ENCODE results near the gene RGS1.

Gene RGS1

DNA sequence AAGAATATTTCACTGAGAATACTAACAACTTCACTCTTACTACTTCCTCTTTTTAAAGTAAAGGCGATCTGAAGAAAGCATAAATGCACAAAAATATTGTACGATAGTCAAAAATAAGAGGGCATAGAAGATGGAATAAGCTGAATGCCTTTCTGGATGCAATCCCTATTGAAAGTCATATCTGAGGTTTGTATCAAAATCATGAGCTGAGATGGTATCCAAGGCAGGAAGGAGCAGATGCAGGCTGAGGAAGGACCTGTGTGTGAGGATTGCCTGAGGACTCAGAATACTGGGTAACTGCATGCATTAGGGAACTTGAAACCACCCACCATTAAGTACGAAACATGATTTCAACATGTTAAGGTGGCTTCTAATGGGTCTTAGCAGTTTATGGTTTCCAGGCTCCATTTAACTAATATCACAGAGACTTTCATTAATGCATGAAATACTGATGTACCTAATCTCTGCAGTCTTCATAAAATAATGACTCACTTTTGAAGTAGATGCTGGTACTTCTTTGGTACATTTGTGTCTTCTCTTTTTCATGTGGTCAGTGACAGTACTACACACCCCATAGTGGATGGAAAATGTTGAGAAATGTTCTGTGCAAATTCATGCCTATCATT lies 29.6 kb upstream of the RGS1 start:
- no peak for DNase-seq
- H3K36me3 Mint-ChIP-seq: no peaks in the 10 kb centered on the region
- no peaks in the 10 kb centered on the region for H3K9me3 Mint-ChIP-seq
- H3K4me3 Mint-ChIP-seq: no peak overlapping the region
- peaks cover 54% of the 10 kb centered on the region for H3K4me1 Mint-ChIP-seq
- H3K27ac Mint-ChIP-seq: no peak overlapping the region
- H3K27me3 Mint-ChIP-seq: no peaks in the 10 kb centered on the region
- CTCF ChIA-PET: interaction anchor here (0.8 to 1.9 kb wide), 5 partner anchors 27 to 259 kb away, joined by 3 to 8 read pairs (median 3); no protein-coding TSS in a partner anchor

DNA sequence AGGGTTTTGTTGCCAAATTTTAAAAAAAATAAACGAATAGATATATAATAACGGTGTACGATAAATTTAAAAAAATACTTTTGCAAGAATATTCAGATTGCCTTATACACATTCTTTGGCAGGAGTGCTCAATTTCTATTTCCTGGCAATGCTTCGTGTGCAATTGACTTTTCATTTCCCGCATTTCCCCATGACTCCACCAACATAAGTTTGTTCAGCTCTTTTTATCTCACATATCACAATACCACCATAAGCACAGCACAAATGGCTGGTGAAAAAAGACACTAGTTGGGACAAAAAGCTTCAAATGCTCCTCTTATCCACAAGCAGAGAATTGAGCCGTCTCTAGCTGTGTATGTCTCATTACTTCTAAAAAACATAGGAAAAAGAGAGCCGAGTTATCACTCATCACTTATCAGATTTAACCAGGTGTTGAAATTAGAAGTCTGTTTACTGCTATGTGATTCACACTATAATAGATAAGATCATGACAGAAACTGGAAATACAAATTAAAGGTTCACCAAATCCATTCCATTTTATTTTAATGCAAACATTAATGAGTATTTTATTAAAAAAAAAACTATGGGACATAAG lies 28.9 kb upstream of the RGS1 start:
- no peak overlapping the region for H3K4me3 Mint-ChIP-seq
- H3K36me3 Mint-ChIP-seq: no peaks in the 10 kb centered on the region
- no peaks in the 10 kb centered on the region for H3K27me3 Mint-ChIP-seq
- peaks cover 51% of the 10 kb centered on the region for H3K4me1 Mint-ChIP-seq
- CTCF ChIA-PET: interaction anchor here (0.7 to 1.9 kb wide), 4 partner anchors 27 to 258 kb away, joined by 3 to 8 read pairs (median 4); no protein-coding TSS in a partner anchor
- H3K27ac Mint-ChIP-seq: no peak overlapping the region
- DNase-seq: no peak
- no peaks in the 10 kb centered on the region for H3K9me3 Mint-ChIP-seq

DNA sequence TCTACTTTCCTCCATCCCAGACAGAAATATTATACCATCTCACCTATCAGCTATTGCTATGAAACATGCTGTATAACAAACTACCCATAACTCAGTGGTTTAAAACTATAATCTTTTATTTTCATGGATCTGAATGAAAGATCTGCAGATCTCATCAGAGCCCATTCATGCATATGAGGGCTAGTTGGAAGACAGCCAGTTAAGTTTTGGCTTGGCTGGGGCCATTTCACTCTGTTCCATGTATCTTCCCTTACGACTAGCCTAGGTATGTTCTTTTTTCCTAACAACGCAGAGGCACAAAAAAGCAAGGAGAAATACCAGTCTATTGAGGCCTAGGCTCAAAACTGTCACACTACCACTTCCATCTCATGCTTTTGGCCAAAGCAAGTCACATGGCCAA lies 28.1 kb upstream of the RGS1 start:
- Mint-ChIP-seq H3K27ac (no peak overlapping the region), H3K4me1 (peaks cover 54% of the 10 kb centered on the region), H3K9me3 (no peaks in the 10 kb centered on the region), H3K27me3 (no peaks in the 10 kb centered on the region), H3K4me3 (no peak overlapping the region), H3K36me3 (peaks cover under 1% of the 10 kb centered on the region)
- CTCF ChIA-PET: no interaction called here
- no peak for DNase-seq

DNA sequence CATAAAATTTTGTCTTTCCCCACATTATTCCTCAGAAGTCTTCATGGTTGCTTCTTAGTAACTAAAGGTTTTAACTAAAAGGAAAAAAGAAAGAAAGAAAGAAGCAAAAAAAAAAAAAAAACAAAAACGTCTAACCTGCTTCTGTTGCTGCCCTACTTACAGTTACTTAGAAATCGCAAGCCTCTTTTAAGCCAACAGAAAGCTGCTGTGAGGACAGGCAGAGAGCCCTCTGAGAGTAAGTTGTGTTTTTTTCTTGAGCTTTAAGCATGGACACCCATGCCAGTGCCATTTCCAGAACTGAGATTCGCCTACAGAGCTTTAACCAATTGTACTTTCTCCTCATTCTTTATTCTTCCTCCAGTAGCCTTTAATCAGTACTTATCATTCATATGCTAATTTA lies 25.6 kb upstream of the RGS1 start:
- CTCF ChIA-PET: interaction anchor here (1.3 to 2.2 kb wide), 3 partner anchors 8 to 76 kb away, joined by 3 to 6 read pairs (median 4); no protein-coding TSS in a partner anchor
- Mint-ChIP-seq H3K27me3 (no peaks in the 10 kb centered on the region), H3K4me1 (peaks cover 47% of the 10 kb centered on the region)

GRCh38 chr1:192550922-192551534 lies 24.5 kb upstream of the RGS1 start:
- Mint-ChIP-seq H3K27me3 (no peaks in the 10 kb centered on the region), H3K4me1 (peaks cover 40% of the 10 kb centered on the region), H3K36me3 (peaks cover 4% of the 10 kb centered on the region), H3K27ac (no peak overlapping the region), H3K9me3 (no peaks in the 10 kb centered on the region), H3K4me3 (no peak overlapping the region)
- DNase-seq: no peak
- CTCF ChIA-PET: interaction anchor here (1.0 to 2.2 kb wide), 5 partner anchors 9 to 77 kb away, joined by 3 to 6 read pairs (median 4); no protein-coding TSS in a partner anchor

More for the DNA sequence above, 25.6 kb upstream of the RGS1 start:
- Mint-ChIP-seq H3K36me3 (peaks cover 4% of the 10 kb centered on the region), H3K9me3 (no peaks in the 10 kb centered on the region), H3K4me3 (no peak overlapping the region), H3K27ac (no peak overlapping the region)
- DNase-seq: no peak

GRCh38 chr1:192552760-192553191 lies 22.8 kb upstream of the RGS1 start:
- H3K27ac Mint-ChIP-seq: no peak overlapping the region
- DNase-seq: no peak
- no peak overlapping the region for H3K4me3 Mint-ChIP-seq
- H3K4me1 Mint-ChIP-seq: peaks cover 33% of the 10 kb centered on the region
- peaks cover 4% of the 10 kb centered on the region for H3K36me3 Mint-ChIP-seq
- H3K27me3 Mint-ChIP-seq: no peaks in the 10 kb centered on the region
- H3K9me3 Mint-ChIP-seq: no peaks in the 10 kb centered on the region
- CTCF ChIA-PET: no interaction called here

DNA sequence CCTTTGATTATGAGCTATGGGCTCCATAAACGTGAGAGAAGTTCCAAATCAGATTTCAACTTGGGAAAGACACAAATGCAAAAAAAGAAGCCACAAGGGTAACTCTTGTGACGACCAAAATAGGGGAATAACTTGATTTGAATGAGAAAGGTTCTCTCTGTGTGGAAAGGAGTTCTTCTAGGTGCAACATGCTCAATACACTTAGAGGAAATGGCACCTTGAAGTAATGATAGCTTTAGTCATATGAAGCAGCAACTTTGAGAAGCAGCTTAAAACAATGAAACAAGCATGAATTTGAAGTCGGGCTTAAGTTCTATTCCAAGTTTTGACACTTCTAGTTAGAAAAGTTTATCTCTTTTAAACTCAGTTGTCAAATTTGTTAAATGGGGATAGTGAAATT lies 21.8 kb upstream of the RGS1 start:
- H3K27me3 Mint-ChIP-seq: no peaks in the 10 kb centered on the region
- H3K36me3 Mint-ChIP-seq: peaks cover 4% of the 10 kb centered on the region
- H3K4me3 Mint-ChIP-seq: no peak overlapping the region
- peaks cover 33% of the 10 kb centered on the region for H3K4me1 Mint-ChIP-seq
- H3K27ac Mint-ChIP-seq: no peak overlapping the region
- CTCF ChIA-PET: interaction anchor here (2.1 kb wide), 1 partner anchor 14 kb away, joined by 8 read pairs; no protein-coding TSS in a partner anchor
- no peaks in the 10 kb centered on the region for H3K9me3 Mint-ChIP-seq
- no peak for DNase-seq

DNA sequence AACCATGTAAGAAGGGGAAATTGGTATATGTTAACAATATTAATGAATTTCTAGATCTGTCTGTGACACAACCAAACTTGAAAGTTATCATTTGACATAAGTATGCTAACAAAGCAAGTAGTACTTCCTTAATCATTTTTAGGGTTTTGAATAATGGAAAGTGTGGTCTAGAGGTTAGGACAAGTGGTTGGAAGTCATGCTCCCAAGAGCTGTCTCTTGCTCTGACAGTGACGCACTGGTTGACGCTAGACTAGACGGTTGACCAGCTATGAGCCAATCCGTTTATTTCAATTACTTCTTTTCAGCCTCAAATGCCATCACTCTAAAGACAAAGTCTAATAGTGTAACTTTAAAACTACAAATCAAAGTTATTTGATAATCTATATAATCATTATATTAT lies 20.7 kb upstream of the RGS1 start:
- CTCF ChIA-PET: interaction anchor here (0.7 to 2.1 kb wide), 2 partner anchors 8 to 13 kb away, joined by 4 to 8 read pairs; no protein-coding TSS in a partner anchor
- H3K27ac Mint-ChIP-seq: no peak overlapping the region
- DNase-seq: no peak
- no peak overlapping the region for H3K4me3 Mint-ChIP-seq
- no peaks in the 10 kb centered on the region for H3K27me3 Mint-ChIP-seq
- peaks cover 4% of the 10 kb centered on the region for H3K36me3 Mint-ChIP-seq
- H3K4me1 Mint-ChIP-seq: peaks cover 37% of the 10 kb centered on the region
- H3K9me3 Mint-ChIP-seq: no peaks in the 10 kb centered on the region

DNA sequence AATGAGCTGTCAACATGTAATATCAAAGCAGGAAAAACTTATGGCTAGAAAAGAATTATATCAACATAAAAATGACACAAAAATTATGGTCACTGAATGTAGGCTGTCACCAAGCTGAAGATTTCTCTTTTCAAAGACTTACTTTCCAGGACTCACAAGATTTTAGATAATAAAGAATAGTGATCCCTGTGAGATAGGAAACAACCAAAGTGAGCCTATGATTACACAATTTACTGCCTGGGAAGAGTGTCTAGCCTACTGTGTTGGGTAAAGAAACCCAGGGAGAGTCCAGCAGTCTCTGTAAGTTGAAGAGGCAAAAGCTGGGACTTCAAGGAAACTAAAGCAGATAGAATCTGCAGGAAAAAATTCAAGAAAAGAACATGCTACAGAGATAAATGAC lies 20.2 kb upstream of the RGS1 start:
- Mint-ChIP-seq H3K36me3 (peaks cover 4% of the 10 kb centered on the region), H3K9me3 (no peaks in the 10 kb centered on the region), H3K27ac (no peak overlapping the region), H3K4me3 (no peak overlapping the region), H3K27me3 (no peaks in the 10 kb centered on the region), H3K4me1 (peaks cover 33% of the 10 kb centered on the region)
- DNase-seq: no peak
- CTCF ChIA-PET: interaction anchor here (2.1 kb wide), 1 partner anchor 13 kb away, joined by 8 read pairs; no protein-coding TSS in a partner anchor

- Mint-ChIP-seq H3K27ac (no peak overlapping the region), H3K36me3 (peaks cover 1% of the 10 kb centered on the region), H3K4me3 (no peak overlapping the region), H3K4me1 (peaks cover 14% of the 10 kb centered on the region), H3K9me3 (no peaks in the 10 kb centered on the region), H3K27me3 (no peaks in the 10 kb centered on the region)
- CTCF ChIA-PET: no interaction called here
- no peak for DNase-seq
These were observed 17.6 kb upstream of the RGS1 start for GRCh38 chr1:192557841-192558595.

GRCh38 chr1:192559115-192560006 lies 16.2 kb upstream of the RGS1 start:
- CTCF ChIA-PET: no interaction called here
- H3K9me3 Mint-ChIP-seq: no peaks in the 10 kb centered on the region
- no peaks in the 10 kb centered on the region for H3K27me3 Mint-ChIP-seq
- peaks cover 9% of the 10 kb centered on the region for H3K4me1 Mint-ChIP-seq
- no peaks in the 10 kb centered on the region for H3K36me3 Mint-ChIP-seq
- DNase-seq: no peak
- H3K27ac Mint-ChIP-seq: no peak overlapping the region
- H3K4me3 Mint-ChIP-seq: no peak overlapping the region

- H3K27me3 Mint-ChIP-seq: no peaks in the 10 kb centered on the region
- H3K4me1 Mint-ChIP-seq: peaks cover 20% of the 10 kb centered on the region
- H3K4me3 Mint-ChIP-seq: no peak overlapping the region
- peaks cover 3% of the 10 kb centered on the region for H3K9me3 Mint-ChIP-seq
- CTCF ChIA-PET: no interaction called here
- H3K27ac Mint-ChIP-seq: no peak overlapping the region
- no peaks in the 10 kb centered on the region for H3K36me3 Mint-ChIP-seq
- DNase-seq: no peak
These were observed 14.3 kb upstream of the RGS1 start for GRCh38 chr1:192561301-192561700.

DNA sequence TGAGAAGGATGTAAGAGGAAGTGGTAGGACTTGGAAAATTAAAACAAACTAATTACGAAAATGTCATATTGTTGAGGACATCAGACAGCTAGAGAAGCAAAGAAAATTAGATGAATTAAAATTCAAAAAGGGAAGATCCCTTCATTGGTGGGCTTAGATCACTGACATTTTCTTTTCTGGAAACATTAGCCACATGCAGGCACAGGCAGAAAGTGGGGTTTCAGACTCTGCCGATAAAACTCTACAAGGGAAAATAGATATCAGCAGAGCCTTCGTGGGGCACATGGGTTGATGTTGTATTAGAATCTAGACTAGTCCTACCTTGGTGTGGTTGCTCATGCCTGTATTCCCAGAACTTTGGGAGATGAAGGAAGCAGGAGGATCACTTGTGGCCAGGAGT lies 12.4 kb upstream of the RGS1 start:
- H3K4me1 Mint-ChIP-seq: peaks cover 31% of the 10 kb centered on the region
- CTCF ChIA-PET: interaction anchor here (1.2 kb wide), 1 partner anchor 9 kb away, joined by 3 read pairs; no protein-coding TSS in a partner anchor

More for the DNA sequence above, 12.4 kb upstream of the RGS1 start:
- Mint-ChIP-seq H3K27ac (no peak overlapping the region), H3K27me3 (no peaks in the 10 kb centered on the region), H3K4me3 (no peak overlapping the region), H3K9me3 (peaks cover 3% of the 10 kb centered on the region), H3K36me3 (no peaks in the 10 kb centered on the region)
- DNase-seq: no peak
